Measurements from ENCODE around the gene TMEM266.
"Not testable (repeated sequence)": the region's sequence is repeated elsewhere in the genome, so short reads cannot be mapped to it uniquely, and the experiment has no call there.

TMEM266 gene, protein sequence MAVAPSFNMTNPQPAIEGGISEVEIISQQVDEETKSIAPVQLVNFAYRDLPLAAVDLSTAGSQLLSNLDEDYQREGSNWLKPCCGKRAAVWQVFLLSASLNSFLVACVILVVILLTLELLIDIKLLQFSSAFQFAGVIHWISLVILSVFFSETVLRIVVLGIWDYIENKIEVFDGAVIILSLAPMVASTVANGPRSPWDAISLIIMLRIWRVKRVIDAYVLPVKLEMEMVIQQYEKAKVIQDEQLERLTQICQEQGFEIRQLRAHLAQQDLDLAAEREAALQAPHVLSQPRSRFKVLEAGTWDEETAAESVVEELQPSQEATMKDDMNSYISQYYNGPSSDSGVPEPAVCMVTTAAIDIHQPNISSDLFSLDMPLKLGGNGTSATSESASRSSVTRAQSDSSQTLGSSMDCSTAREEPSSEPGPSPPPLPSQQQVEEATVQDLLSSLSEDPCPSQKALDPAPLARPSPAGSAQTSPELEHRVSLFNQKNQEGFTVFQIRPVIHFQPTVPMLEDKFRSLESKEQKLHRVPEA

DNA sequence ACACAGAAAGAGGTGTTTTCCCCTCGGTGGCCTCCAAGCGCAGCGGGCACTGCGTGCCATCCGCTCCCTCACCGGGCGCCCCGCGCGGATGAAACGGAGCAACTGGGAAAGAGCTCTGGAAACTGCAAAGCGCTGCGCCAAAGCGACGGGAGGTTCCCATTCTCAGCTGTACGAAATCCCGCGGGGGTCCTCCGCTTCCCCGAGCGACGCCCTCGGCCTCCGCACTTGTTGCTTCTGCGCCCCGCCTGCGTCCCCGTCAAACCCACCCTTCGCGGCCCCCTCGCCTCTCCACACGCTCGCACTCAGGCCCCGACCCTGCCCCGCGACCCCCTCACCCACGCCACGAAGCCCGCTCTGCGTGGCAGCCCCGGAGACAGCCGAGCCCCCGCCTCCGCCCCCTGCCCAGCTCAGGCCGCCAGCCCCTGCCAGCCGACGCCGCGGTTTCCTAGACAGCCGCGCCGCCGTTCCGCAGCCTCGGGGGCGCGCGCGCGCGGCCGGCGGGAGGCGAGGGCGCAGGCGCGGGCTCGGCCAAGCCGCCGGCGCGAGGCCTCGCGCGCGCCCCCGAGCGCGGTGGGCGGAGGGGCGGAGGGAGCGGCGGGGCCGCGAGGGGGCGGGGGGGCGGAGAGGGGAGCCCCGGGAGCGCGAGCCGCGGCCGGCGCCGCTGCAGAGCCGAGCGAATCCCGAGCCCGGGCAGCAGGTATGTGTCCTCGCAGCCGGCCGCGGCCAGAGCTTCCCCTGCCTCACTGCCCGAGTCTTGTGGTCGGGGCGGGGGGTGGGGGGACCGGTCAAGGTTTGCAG lies at the start of gene TMEM266:
TMEM266 (plus strand) TSS at position 666 of the 798 bp plus-strand sequence. CDS start 74,279 bp downstream, outside the sequence.
- peak; percentile 43 for DNase-seq

DNA sequence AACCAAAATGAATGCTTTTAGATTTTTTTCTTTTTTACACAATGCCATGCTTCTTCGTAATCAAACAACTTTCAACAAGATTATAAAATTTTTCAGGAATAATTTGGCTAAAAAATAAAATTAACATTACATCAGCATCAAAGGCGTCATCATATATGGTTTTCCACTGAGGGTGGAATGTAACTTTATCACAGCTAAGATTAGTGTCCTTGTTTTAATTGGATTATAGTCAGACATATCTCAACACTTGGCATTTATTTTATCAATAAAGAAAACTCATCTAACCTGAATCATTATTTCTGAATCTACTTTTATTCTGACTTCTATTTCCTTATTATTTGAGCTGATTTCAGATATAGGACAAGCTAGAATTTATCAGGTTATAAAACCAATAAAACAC lies 49.2 kb upstream of the TMEM266 start:
- no peak for DNase-seq

DNA sequence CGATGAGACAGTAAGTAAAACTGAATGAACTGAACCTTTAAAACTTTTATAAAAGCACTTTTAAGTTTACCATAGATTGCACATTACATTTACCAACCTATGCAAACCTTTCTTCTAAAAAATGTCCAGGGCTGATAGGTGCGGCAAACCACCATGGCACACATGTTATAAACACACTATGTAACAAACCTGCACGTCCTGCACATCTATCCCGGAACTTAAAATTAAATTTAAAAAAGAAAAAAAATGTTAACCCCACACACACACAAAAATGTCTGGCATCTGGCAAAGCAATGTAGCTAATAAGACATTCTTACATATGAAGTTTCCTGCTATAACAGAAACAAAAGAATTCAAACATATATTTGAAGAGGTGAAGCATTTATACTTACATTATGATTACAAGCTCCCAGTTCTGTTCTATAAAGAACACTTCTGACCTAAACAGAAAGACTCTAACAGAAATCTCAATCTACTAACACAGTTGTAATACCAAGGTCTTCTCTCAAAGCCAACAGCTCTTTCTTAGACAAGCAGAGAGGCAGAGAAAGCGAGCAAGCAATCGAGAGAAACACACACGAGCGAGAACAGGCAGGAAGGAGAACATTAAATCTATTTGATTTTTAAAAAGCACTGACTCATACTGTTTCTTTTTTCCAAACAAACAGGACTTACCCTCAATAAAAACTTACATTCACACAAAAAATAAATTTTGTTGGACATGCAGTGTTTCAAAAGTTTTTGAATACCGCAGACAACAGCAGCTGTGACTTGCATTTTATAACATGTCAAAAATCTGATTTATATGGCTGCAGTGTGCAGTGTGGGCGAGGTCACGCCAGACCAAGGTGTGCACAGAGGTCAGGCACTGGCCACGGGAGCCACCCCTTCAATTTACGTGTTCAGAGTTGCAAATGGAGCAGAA lies 47.9 kb upstream of the TMEM266 start, which contains the start of gene NRG4:
NRG4 (minus strand) TSS at position 798 of the 925 bp plus-strand sequence. CDS start 1,194 bp downstream, outside the sequence.
- DNase-seq = peak; percentile 68

DNA sequence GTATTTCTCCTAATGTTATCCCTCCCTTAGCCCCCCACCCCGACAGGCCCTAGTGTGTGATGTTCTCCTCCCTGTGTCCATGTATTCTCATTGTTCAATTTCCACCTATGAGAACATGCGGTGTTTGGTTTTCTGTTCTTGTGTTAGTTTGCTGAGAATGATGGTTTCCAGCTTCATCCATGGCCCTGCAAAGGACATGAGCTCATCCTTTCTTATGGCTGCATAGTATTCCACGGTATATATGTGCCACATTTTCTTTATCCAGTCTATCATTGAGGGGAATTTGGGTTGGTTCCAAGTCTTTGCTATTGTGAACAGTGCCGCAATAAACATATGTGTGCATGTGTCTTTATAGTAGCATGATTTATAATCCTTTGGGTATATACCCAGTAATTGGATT lies 46.3 kb upstream of the TMEM266 start:
- DNase-seq = not testable (repeated sequence)

DNA sequence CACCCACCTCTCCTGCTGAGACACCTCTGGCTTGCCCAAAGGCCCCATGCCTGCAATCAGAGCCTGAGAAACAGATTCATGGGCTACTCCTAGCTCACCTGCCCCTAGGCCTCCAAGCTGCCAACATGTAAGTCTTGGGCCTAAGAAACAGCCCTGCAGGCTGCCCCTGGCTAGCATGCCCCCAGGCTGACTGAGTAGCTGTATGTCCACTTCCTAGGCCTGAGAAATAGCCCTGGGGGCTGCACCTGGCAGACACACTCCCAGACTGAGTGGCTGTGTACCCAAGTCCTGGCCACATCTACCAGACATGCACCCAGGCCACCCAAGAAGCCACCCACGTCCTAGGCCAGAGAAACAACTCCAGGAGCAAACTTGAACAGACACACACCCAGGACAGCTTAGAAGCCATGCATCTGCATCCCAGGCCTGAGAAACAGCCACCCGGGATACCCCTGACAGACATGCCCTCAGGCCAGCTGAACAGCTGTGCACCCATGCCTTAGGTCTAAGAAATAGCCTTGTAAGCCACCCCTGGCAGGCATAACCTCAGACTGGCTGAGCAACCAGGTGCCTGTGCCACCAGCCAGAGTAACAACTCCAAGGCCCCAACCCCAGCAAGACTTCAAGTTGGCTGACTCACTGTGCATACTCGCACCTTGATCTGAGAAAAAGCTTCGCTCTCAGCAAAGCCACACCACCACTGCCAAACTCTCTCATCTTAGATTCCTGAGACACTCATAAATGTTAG lies 35.6 kb upstream of the TMEM266 start:
- no peak for DNase-seq

DNA sequence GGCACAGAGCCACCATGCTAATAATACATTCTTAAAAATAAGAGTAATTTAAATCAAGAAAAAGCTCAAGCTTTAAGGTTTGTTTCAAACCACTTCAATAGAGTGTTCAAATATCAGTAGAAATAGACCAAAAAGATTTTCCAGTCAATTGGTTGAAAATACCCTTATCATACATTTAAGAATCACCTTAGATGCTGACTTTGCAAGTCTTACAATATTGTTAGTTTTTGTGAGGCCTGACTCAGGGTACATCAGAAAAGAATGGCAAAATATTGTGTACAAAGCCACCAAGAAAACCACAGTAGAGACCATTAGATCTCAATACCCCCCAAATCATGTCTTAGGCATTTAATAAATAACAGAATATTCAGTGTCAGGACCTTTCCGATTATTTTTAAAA lies 27.7 kb upstream of the TMEM266 start:
- DNase-seq = no peak

DNA sequence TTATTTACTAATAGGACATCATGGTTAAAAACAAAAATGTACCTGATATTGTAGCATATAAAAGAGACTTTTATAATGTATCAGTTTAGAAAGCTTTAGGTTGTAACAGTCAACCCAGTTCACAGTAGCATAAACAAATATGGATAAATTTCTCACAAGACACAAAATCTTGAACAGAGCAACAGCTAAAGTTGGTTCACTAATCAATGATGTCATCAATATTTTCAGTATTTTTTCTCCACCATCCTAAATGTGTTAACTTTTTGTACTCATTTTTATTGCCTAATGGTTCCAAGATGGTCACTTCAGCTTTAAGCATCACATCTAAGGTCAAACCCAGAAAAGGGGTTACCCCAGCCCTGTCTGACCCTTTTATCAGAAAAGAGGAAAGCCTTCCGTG lies 26.3 kb upstream of the TMEM266 start:
- DNase-seq = no peak

DNA sequence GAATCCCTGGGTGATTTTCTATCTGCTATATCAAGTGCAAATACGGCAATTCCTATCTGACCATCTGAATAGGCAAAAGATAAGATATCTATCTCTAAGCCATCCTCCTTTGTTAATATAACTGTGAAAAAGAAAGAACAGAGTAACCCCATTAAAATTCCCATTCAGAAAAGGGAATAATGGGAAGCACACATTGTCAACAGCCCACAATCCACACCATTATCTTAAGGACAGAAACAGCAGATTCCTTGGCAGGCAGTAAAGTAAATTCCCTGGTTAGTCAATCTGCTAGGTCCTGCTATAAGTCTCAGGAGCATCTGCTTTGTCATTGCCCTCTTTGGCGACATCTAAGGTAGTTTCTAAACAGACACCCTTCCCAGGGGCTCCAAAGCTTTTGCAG lies 25.7 kb upstream of the TMEM266 start:
- no peak for DNase-seq

DNA sequence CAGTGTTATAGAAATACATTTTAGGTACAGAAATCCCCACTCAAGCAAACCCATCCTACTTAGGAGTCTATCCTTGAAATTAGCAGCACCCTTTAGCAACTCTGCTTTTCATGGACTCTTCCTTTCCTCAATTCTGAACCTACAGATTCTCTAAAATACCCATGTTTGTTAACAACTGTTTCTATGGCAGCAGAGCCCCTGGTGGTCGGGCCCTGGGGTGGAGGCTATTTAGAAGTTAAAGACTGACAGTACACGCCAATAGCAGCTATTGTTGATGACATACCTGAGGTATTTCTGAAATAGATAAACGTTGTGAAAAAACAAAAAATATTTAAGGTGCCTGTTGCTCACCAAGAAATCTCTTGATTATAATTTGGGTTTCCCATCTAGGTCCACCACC lies 24.2 kb upstream of the TMEM266 start:
- no peak for DNase-seq

DNA sequence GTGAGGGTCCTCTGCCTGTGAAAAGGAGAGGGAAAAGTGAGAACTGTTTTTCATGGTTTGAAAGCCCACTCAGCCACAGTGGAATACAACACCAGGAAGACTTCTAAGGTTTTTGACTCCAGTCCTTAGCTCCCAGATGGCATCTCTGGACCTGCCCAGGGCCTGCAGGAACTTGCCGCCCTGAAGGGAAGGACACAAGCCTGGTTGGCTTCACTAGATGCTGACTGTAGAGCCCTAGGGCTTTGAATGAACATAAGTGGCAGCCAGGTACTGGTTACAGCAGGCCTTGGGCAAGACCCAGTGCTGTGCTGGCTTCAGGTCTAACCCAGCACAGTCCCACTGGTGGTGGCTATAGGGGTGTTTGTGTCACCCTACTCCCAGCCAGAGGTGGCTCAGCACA lies 21.3 kb upstream of the TMEM266 start:
- no peak for DNase-seq

DNA sequence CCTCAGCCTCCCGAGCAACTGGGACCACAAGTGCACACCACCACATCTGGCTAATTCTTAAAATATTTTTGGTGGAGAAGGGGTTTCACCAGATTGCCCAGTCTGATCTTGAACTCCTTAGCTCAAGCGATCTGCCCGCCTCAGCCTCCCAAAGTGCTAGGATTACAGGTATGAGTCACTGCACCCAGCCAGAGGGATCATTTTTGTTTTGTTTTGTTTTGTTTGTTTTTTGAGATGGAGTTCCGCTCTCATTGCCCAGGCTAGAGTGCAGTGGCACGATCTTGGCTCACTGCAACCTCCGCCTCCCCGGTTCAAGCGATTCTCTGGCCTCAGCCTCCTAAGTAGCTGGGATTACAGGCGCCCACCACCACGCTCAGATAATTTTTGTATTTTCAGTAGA lies 5.6 kb upstream of the TMEM266 start:
- not testable (repeated sequence) for DNase-seq

DNA sequence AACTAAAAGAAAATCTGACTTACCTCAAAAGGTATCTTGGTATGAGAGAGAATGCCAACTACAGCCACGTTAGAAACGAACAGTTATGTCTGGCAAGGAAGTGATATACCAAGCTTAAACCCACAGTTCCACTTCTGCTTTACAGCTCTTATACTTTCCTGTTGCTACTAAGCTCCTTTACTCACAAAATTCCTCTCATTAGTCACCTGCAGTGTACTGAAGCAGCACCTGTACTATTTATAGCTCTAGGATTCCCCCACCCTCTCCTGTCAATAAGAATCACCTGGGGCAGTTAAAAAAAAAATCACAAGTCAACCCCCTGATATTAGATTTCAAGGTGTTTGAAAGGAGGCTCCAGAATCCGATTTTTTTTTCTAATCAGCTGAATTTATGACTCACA lies 2.9 kb upstream of the TMEM266 start:
- DNase-seq = peak; percentile 28

DNA sequence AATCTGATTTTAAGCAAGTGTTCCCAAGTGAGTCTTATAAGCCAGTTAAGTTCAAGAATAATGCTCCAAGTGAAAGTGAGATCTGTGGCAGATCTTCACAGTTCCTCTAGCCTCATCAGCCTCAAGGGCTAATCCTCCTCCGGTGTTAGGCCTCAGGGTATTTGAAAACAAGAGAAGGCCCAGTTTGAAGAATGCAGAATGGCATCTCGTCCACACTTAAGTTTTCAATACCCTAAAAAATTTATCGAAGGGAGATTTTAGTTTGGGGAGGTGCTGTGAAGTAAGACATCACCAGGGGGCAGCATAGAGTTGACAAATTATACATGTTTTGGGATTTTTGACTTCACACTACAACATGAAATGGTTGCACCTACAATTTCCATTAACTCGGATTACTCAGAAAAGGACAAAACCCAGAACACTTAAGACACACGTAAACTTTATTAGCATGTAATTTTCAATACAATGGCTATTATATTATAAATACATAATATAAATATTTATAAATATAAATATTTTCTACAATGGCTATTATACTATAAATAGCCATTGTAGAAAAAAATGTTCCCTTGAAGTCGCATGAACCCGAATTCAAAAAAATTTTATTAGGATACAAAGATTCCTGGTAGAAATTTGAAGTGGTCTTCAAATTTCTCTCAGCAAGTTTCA lies 2.3 kb upstream of the TMEM266 start:
- peak; percentile 25 for DNase-seq

DNA sequence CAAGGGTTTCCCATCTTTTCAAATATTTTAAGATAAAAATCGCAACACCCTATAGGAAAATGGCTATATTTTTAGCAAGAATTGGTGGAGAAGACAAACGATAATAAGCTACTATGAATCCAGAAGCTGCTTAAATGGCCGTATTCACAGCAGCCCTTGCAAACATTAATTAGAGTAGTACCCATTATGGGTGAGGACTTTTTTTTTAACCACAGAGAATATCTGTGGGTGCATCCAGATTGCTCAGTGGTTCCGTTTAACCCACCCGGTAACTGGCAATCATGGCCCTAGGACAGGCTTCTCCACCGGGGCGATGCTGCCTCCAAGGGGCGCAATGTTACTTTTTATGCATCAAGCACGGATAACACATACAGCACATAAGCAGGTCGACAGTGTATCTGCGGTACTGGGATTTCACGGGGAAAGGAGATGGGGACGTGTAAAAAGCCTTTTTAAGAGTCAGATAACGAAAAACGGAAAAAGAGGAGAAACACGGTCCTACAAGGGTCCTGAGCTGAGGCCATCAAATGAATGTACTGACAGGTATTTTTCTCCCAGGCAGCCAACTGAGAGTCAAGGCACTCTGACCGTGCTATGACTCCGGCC lies 968 bp upstream of the TMEM266 start:
- peak; percentile 68 for DNase-seq

DNA sequence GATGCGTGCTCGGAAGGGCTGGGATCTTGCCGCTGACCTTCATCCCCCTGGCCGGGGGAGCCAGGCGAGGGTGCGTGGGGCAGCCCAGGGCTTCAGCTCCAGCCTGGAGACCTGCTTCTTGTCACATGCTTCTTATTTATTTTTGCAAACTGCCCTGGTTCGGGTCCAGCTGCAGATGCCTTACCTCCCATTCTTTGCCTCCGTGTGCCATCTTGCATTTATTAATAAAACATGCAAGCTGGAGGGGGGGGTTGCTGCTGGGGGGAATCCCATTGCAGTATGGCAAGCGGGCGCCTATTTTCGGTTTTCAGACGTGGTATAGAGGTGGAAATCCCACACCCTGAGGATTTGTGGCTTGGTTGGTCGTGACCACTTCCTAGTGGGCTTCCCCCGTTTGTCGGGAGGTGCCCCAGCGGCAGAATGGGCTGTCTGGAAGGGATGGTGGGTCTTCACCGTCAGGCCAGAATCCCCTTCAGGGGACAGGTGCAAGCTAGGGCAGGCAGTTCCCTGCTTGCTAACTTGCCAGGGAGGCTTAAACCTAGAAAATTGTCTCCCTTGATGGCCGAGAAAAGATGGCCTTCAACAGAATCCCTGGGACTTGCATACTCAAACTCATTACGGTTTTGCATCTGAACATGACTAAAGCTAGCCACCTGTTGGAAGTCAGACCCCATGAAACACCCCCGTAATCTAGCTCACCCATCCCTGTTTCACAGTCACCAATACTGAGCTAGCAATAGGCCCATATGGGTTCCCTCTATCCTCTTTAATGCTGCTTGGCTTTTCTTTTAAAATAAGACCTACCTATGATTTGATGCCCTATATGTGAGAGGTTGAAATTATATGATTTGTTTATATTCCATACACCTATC lies 569 bp downstream of the TMEM266 start:
- peak; percentile 19 for DNase-seq

DNA sequence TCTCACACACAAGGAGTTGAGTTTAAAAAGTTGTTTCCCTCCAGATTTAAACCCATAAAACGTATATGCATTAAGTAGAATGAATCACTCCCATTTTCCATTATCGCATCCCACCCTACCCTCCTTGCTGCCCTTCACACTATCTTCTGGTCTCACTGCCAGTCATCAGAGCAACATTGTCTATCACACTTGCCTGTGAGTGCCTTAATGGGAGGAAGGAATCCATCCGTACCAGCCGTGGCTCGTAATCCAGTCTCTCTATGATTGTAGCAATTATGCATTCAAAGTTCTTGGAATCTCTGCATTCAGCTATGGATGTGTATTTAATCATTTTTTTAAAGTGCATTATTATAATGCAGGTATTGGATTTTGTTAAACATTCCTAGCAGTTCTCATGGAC lies 1.9 kb downstream of the TMEM266 start:
- no peak for DNase-seq

DNA sequence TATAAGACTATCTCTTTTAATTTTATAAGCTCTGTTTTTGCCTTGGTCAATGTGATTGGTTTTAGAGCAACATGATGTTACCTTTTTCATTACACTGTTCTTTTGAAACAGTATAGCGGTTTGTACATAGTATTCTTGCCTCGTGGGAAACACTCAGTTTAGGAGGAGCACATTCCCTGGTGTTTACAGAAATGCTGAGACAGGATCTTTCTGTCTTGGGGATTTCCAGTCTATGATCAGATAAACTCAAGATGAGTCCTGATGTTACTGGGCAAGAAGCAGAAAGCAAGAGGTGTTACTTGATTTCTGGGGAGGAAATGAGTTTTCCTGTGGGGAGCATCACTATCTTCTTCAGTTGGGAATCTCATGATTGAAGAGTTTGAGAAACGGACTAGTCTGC lies 2.5 kb downstream of the TMEM266 start:
- DNase-seq = no peak

DNA sequence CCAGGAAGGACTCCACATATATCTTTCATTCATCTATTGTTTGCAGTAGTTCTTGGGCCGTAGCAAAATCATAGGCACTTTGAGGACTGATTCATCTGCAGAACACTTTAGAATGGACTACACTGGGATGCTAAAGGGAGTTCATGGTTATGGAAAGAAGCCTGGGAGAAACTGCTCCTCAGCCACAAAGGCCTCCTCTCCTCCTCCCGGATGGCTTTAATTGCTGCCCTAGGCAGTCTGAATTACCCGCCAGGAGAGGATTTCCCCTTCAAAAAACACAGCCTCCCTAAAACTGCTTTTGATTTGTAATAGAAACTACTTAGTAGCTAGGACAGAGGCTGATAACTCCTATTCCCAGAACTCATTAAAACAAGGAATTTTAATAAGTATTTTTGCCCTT lies 4.6 kb downstream of the TMEM266 start:
- DNase-seq = no peak

DNA sequence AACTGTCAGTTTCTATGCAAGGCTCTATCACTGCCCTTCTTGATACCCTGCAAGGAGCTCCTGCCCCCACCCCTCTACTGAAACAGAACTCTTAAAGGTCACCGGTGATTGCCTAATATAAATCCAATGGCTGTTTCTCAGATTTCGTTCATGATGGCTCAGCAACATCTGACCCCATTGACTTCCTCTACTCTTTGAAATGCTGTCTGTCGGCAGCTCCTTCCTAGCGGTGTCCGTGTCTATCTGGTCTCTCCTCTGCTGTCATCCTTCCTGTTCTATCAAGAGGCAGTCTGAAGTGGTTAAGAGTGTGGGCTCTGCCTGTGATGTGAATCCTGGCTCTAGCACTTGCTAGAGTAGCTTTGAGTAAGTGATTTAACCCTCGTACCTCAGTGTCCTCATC lies 5.5 kb downstream of the TMEM266 start:
- no peak for DNase-seq

DNA sequence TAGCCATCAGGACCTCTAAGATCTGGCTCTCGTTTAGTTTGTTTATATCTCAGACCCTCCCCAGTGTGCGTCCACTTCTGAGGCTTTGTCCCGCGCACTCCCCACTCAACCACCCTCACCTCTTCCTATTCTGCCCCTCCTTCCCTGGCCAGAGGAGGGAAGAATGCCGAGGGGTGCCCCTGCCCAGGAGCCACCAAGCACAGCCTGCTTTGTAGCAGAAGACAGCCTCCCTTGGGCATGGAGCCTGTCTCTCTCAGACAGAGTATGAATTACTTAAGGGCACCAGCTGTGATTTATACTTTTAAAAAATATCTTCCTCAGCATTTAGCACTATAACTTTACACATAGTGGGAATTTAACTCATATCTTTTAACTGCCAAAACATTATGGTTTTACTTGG lies 6.0 kb downstream of the TMEM266 start:
- DNase-seq = no peak
